Measurements from ENCODE around the gene PRPF6.

GRCh38 chr20:64074184-64074789 lies 93.4 kb downstream of the PRPF6 start:
- no peak for TF ChIP-seq CTCF (IDR thresholded peaks at IDR 0.05 in 4 of 5, conservative IDR thresholded peaks at IDR 0.05 in 1 of 5)
- no peak for TF ChIP-seq POLR2A (IDR thresholded peaks at IDR 0.05)

Data from gastrocnemius medialis (tissue), 4 donors.